GM11168 (cell line): Measurements from ENCODE around the gene GPR26.
"Not testable (repeated sequence)": the region's sequence is repeated elsewhere in the genome, so short reads cannot be mapped to it uniquely, and the experiment has no call there.

Source experiments
- in situ Hi-C: fragments of 300-500 bp; cut with MboI; formaldehyde crosslinking; loops from one replicate; pipeline ENCODE4 v1.12.0; 2022; ENCODE audit warnings: low sequenced_read_pairs; ENCODE audit not compliant: unreplicated experiment

Gene GPR26

GRCh38 chr10:123703195-123703790, 37.1 kb downstream of the GPR26 start:
- in situ Hi-C loops = no loop called here

GRCh38 chr10:123704076-123704475, 37.9 kb downstream of the GPR26 start:
- in situ Hi-C loops = no loop called here

- in situ Hi-C loops = no loop called here
Measured at GRCh38 chr10:123704812-123705211, 38.7 kb downstream of the GPR26 start.

GRCh38 chr10:123706236-123706635, 40.1 kb downstream of the GPR26 start:
- in situ Hi-C loops = no loop called here

- in situ Hi-C loops = no loop called here
Measured at GRCh38 chr10:123715546-123715945, 49.4 kb downstream of the GPR26 start.

- in situ Hi-C loops = no loop called here
Measured at GRCh38 chr10:123717336-123717735, 51.2 kb downstream of the GPR26 start.

GRCh38 chr10:123718544-123719060, 52.4 kb downstream of the GPR26 start:
- in situ Hi-C loops = no loop called here

- in situ Hi-C loops = no loop called here
Measured at GRCh38 chr10:123720536-123720935, 54.4 kb downstream of the GPR26 start.

- in situ Hi-C loops = no loop called here
Measured at GRCh38 chr10:123721441-123722049, 55.4 kb downstream of the GPR26 start.

- in situ Hi-C loops = no loop called here
Measured at GRCh38 chr10:123722351-123722750, 56.2 kb downstream of the GPR26 start.

GRCh38 chr10:123724747-123725146, 58.6 kb downstream of the GPR26 start:
- in situ Hi-C loops = no loop called here

- in situ Hi-C loops = no loop called here
Measured at GRCh38 chr10:123726381-123726780, 60.2 kb downstream of the GPR26 start.

GRCh38 chr10:123726836-123727235, 60.7 kb downstream of the GPR26 start:
- in situ Hi-C loops = no loop called here

GRCh38 chr10:123729523-123729922, 63.4 kb downstream of the GPR26 start:
- in situ Hi-C loops = no loop called here

GRCh38 chr10:123736917-123737316, 70.8 kb downstream of the GPR26 start:
- in situ Hi-C loops = not testable (repeated sequence)

- in situ Hi-C loops = no loop called here
Measured at GRCh38 chr10:123741146-123741545, 75.0 kb downstream of the GPR26 start.

GRCh38 chr10:123741711-123742110, 75.6 kb downstream of the GPR26 start:
- in situ Hi-C loops = no loop called here

GRCh38 chr10:123742751-123743440, 76.7 kb downstream of the GPR26 start:
- in situ Hi-C loops = no loop called here

GRCh38 chr10:123743441-123744223, 77.5 kb downstream of the GPR26 start:
- in situ Hi-C loops = no loop called here

GRCh38 chr10:123744224-123744536, 78.0 kb downstream of the GPR26 start:
- in situ Hi-C loops = no loop called here
